Spleen (tissue), 11 donors: Measurements from ENCODE around the gene TCHHL1. TPM values are rescaled to one million over a fixed set of nuclear protein-coding genes. Genes with fewer than 3 reads are reported as not detected.

Experiments
- DNase-seq: peaks from one replicate; pipeline ENCODE4 v3.0.0-alpha.2; 2020
- H3K27ac ChIP-seq, 8 donors: fragments of 200-600 bp; sonication (generic) in 7 of 8; 1 replicate in 4 of 8; 2 replicates in 4 of 8; pipeline versions ENCODE4 v1.5.0 to v1.8.0; 2016 to 2021; ENCODE audit warnings: inconsistent platforms in 4 of 8, mild to moderate bottlenecking in 4 of 8, moderate library complexity in 1 of 8
- H3K27me3 ChIP-seq, 7 donors: fragments of 200-600 bp; sonication (generic) in 6 of 7; replicated peaks in 1 of 7; 1 replicate in 4 of 7; 2 replicates in 3 of 7; pipeline versions ENCODE4 v1.5.0 to v1.8.0; 2016 to 2021; ENCODE audit warnings: inconsistent platforms in 3 of 7, mild to moderate bottlenecking in 1 of 7
- H3K36me3 ChIP-seq, 6 donors: fragments of 200-600 bp; sonication (generic) in 5 of 6; 1 replicate in 4 of 6; 2 replicates in 2 of 6; pipeline versions ENCODE4 v1.5.0 to v1.8.0; 2016 to 2021; ENCODE audit warnings: inconsistent platforms in 2 of 6
- H3K4me1 ChIP-seq, 6 donors: fragments of 200-600 bp; sonication (generic) in 5 of 6; 1 replicate in 3 of 6; 2 replicates in 3 of 6; pipeline versions ENCODE4 v1.5.0 to v1.8.0; 2016 to 2021; ENCODE audit warnings: inconsistent platforms in 3 of 6
- H3K4me3 ChIP-seq, 8 donors: fragments of 200-600 bp; sonication (generic) in 7 of 8; 1 replicate in 4 of 8; 2 replicates in 4 of 8; pipeline versions ENCODE4 v1.5.0 to v1.8.0; 2016 to 2021; ENCODE audit warnings: inconsistent platforms in 4 of 8, mild to moderate bottlenecking in 4 of 8, moderate library complexity in 2 of 8
- H3K9me3 ChIP-seq, 8 donors: fragments of 200-600 bp; sonication (generic) in 7 of 8; 1 replicate in 4 of 8; 2 replicates in 4 of 8; pipeline versions ENCODE4 v1.5.0 to v1.8.0; 2016 to 2021; ENCODE audit warnings: inconsistent platforms in 4 of 8
- CTCF ChIP-seq, 11 experiments: fragments of 200-600 bp in 7 of 11; fragments of 450-650 bp in 4 of 11; sonication (generic) in 4 of 11; IDR thresholded peaks in 8 of 11; conservative IDR thresholded peaks in 3 of 11; 1 replicate in 7 of 11; 2 replicates in 4 of 11; pipeline versions ENCODE4 v1.4.0 to v1.8.0; 2016 to 2021; ENCODE audit warnings: antibody characterized with exemption in 11 of 11, inconsistent platforms in 4 of 11, mild to moderate bottlenecking in 1 of 11
- POLR2A ChIP-seq, 3 donors: fragments of 450-650 bp; IDR thresholded peaks; one replicate each; pipeline ENCODE4 v1.5.1; 2017; ENCODE audit warnings: antibody characterized with exemption in 3 of 3, mild to moderate bottlenecking in 1 of 3
- POLR2AphosphoS5 ChIP-seq, 3 donors: sonication (generic); formaldehyde crosslinking; IDR thresholded peaks; one replicate each; pipeline ENCODE4 v1.5.1; 2017; ENCODE audit warnings: antibody characterized with exemption in 3 of 3
- WGBS, 5 donors: extraction: QIAGEN DNeasy Blood & Tissue Kit in 3 of 5; methylation state at CpG; one replicate each; pipeline versions ENCODE4 v1.1.5 to v1.1.7; 2013 to 2018; 5-methylcytosine and 5-hydroxymethylcytosine counted together
- intact Hi-C: fragments of 100-400 bp; cut with DNase I; formaldehyde crosslinking; loops from one replicate; pipeline ENCODE4 v1.15.0; 2023; ENCODE audit warnings: low total_unique reads
- polyA plus RNA-seq, 3 donors: library from polyadenylated mRNA; stranded (reverse); fragments of 200-250 nt; gene quantifications; one replicate each; pipeline ENCODE4 v1.2.1, GENCODE V29; 2013
- total RNA-seq, 7 donors: library from RNA; depleted of rRNA in 3 of 7; stranded (reverse); fragments of >200 nt in 3 of 7; fragmentation: NEBNext Ultra II Directional in 4 of 7; extraction: Animal tissue kit (Norgen Biotek cat#: 25700) in 4 of 7; gene quantifications; one replicate each; pipeline versions ENCODE4 v1.1.0 to v1.2.1, GENCODE V29; 2016 to 2021
- donor health status: healthy with polysubstance abuse.
- donor health status: DM: no; HTN: no; CAD: no; lungs with moderate emphysema.
- donor health status: DM: no; HTN: no; CAD: no.
- donor health status: Bipolar disorder and iron deficiency.
- donor health status: healthy.
- donor health status: DM: no; HTN: no; CAD: no.
- donor health status: DM: yes; HTN: yes; CAD: no.

Gene TCHHL1
- total and polyA plus RNA-seq, 10 donors, result not detected

- H3K4me3 ChIP-seq, result peak overlapping the region; percentile 5 to 68 (median 46)
- no peak for TF ChIP-seq POLR2AphosphoS5 (IDR thresholded peaks at IDR 0.05)
- TF ChIP-seq CTCF (IDR thresholded peaks at IDR 0.05 in 8 of 11, conservative IDR thresholded peaks at IDR 0.05 in 3 of 11), result no peak
- TF ChIP-seq POLR2A (IDR thresholded peaks at IDR 0.05), result no peak
- no peaks in the 10 kb centered on the region for H3K36me3 ChIP-seq
- H3K27me3 ChIP-seq, result peaks cover 0 to 100% (median 91%) of the 10 kb centered on the region in 7 donors
- WGBS, 5 donors, result 2 to 4% (median 2%) methylated on average over 29 to 31 of the region's 31 CpGs
- H3K4me1 ChIP-seq, result peaks cover 22 to 62% (median 51%) of the 10 kb centered on the region in 6 donors
- peak; percentile 78 for DNase-seq
- intact Hi-C loops, result no loop called here
- peaks cover 0 to 22% (median 0%) of the 10 kb centered on the region in 8 donors for H3K9me3 ChIP-seq
- no peak overlapping the region for H3K27ac ChIP-seq
Observed at GRCh38 chr1:152110365-152110859, 21.5 kb upstream of the TCHHL1 start.

DNA sequence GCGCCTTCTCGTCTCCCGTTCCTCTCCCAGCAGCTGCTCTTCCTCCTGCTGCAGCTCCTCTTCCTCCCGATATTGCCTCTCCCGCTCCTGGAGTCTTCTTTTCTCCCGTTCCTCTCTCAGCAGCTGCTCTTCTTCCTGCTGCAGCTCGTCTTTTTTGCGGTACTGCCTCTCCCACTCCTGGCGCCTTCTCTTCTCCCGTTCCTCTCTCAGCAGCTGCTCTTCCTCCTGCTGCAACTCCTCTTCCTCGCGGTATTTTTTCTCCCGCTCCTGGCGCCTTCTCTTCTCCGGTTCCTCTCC lies 21.1 kb upstream of the TCHHL1 start:
- TF ChIP-seq CTCF (IDR thresholded peaks at IDR 0.05 in 8 of 11, conservative IDR thresholded peaks at IDR 0.05 in 3 of 11), result no peak
- no peak for TF ChIP-seq POLR2AphosphoS5 (IDR thresholded peaks at IDR 0.05)
- TF ChIP-seq POLR2A (IDR thresholded peaks at IDR 0.05), result no peak
- H3K36me3 ChIP-seq, result no peaks in the 10 kb centered on the region
- H3K27ac ChIP-seq, result no peak overlapping the region
- H3K9me3 ChIP-seq, result peaks cover 0 to 22% (median 0%) of the 10 kb centered on the region in 8 donors
- 7 to 17% (median 10%) methylated on average over 15 of the region's 15 CpGs for WGBS, 5 donors
- H3K4me3 ChIP-seq, result peak overlapping the region in 7 of 8 donors; percentile 35 to 68 (median 47)
- intact Hi-C loops, result no loop called here
- no peak for DNase-seq
- H3K27me3 ChIP-seq, result peaks cover 0 to 100% (median 91%) of the 10 kb centered on the region in 7 donors
- peaks cover 22 to 62% (median 51%) of the 10 kb centered on the region in 6 donors for H3K4me1 ChIP-seq

- H3K27ac ChIP-seq, result no peak overlapping the region
- H3K27me3 ChIP-seq, result peaks cover 0 to 100% (median 89%) of the 10 kb centered on the region in 7 donors
- peaks cover 0 to 22% (median 0%) of the 10 kb centered on the region in 8 donors for H3K9me3 ChIP-seq
- H3K4me3 ChIP-seq, result peak overlapping the region in 7 of 8 donors; percentile 12 to 68 (median 44)
- WGBS, 5 donors, result 9 to 22% (median 11%) methylated on average over 31 of the region's 31 CpGs
- intact Hi-C loops, result no loop called here
- peaks cover 22 to 62% (median 51%) of the 10 kb centered on the region in 6 donors for H3K4me1 ChIP-seq
- DNase-seq, result no peak
- TF ChIP-seq CTCF (IDR thresholded peaks at IDR 0.05 in 8 of 11, conservative IDR thresholded peaks at IDR 0.05 in 3 of 11), result no peak
- TF ChIP-seq POLR2AphosphoS5 (IDR thresholded peaks at IDR 0.05), result no peak
- no peak for TF ChIP-seq POLR2A (IDR thresholded peaks at IDR 0.05)
- H3K36me3 ChIP-seq, result no peaks in the 10 kb centered on the region
Observed at GRCh38 chr1:152109231-152109997, 20.6 kb upstream of the TCHHL1 start.

DNA sequence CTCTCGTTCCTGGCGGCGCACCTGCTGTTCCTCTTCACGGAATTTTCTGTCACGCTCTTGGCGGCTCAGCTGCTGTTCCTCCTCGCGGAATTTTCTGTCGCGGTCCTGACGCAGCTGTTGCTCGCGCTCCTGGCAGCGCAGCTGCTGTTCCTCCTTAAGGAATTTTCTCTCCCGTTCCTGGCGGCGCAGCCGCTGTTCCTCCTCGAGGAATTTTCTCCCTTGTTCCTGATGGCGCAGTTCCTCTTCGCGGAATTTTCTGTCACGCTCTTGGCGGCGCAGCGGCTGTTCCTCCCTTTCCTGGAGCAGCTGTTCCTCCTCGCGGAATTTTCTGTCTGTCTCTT lies 20.0 kb upstream of the TCHHL1 start:
- peaks cover 22 to 62% (median 51%) of the 10 kb centered on the region in 6 donors for H3K4me1 ChIP-seq
- no peak for TF ChIP-seq POLR2AphosphoS5 (IDR thresholded peaks at IDR 0.05)
- no peak for TF ChIP-seq CTCF (IDR thresholded peaks at IDR 0.05 in 8 of 11, conservative IDR thresholded peaks at IDR 0.05 in 3 of 11)
- no peak for TF ChIP-seq POLR2A (IDR thresholded peaks at IDR 0.05)
- no peak for DNase-seq
- no peak overlapping the region for H3K27ac ChIP-seq
- WGBS, 5 donors, result 16 to 36% (median 25%) methylated on average over 28 of the region's 28 CpGs
- intact Hi-C loops, result no loop called here
- H3K36me3 ChIP-seq, result no peaks in the 10 kb centered on the region
- H3K9me3 ChIP-seq, result peaks cover 0 to 22% (median 0%) of the 10 kb centered on the region in 8 donors
- H3K4me3 ChIP-seq, result peak overlapping the region in 7 of 8 donors; percentile 9 to 68 (median 23)
- H3K27me3 ChIP-seq, result peaks cover 0 to 100% (median 85%) of the 10 kb centered on the region in 7 donors
